Panc1 (cell line): ENCODE measurements around the gene GPR139.

Experiments used
- CTCF ChIP-seq: fragments of 450-650 bp; IDR thresholded peaks from 2 replicates; pipeline ENCODE4 v1.5.1; 2017; ENCODE audit warnings: mild to moderate bottlenecking
- POLR2AphosphoS5 ChIP-seq: IDR thresholded peaks from 2 replicates; pipeline ENCODE4 v1.6.1; 2012; ENCODE audit warnings: mild to moderate bottlenecking, low read depth, low read length, moderate library complexity
- TCF7L2 ChIP-seq: IDR thresholded peaks from 2 replicates; pipeline ENCODE4 v1.6.1; 2011; ENCODE audit warnings: mild to moderate bottlenecking, low read depth, low read length, inconsistent platforms

- TF ChIP-seq CTCF (no peak), POLR2AphosphoS5 (no peak), TCF7L2 (no peak)
Measured at GRCh38 chr16:20075243-20075642, 1.6 kb upstream of the GPR139 start.
